GM18505 (cell line): ENCODE data around the gene HNF1A.

ENCODE experiments used
- ATAC-seq: cut with Tn5 transposase; IDR thresholded peaks from one replicate; pipeline ENCODE4 v1.9.1; 2021; ENCODE audit not compliant: unreplicated experiment
- POLR2A ChIP-seq: IDR thresholded peaks from 4 replicates; pipeline ENCODE4 v1.6.1; 2011; ENCODE audit warnings: borderline replicate concordance; ENCODE audit not compliant: insufficient read depth, insufficient read length; ENCODE audit errors: extremely low read depth

Gene HNF1A

DNA sequence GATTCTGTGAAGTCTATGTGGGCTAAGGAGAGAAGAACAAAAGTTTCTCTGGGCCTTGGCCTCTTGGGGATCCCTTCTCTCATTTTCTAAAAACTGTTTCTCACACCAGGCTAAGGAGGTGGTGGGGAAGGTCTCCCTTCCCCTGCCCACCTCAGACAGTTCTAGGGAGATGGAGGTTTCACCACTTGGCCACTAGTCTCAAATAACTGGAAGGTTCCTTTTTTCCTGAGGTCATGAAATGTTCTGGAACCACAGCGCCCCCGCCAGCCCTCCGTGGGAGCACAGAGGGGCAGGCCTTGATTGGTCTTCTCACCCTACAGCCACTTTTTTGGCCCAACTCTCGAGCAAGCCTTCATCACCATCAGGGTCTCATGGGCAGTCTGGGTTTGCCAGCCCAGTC, 25.3 kb downstream of the HNF1A start:
- TF ChIP-seq POLR2A = no peak
- no peak for ATAC-seq

DNA sequence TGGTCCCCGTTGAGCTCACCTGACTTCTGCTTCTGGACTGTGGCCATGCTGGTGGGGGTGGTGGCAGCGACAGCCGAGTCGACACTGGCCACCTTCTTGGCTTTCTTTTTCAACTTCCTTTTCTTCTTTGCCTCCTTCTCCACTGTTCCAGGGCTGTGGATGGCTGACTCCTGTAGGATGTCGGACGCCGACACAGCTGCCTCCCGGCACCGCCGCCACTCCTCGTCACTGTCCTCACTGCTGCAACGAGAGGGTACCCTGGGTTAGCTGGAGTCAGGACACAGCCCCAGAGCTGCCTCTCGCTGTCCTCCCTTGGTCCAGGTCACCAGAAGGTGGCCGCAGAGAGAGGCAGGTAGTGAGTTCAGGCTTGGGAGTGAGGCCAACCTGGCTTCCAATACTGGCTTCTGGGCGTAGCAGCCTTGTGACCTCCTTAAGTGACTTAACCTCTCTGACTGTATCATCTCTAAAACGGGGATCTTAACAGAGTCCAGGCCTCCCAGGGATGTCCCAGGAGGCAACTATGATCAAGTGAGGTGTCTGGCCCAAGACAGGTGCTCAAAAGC, 26.0 kb downstream of the HNF1A start:
- TF ChIP-seq POLR2A = no peak
- ATAC-seq = no peak

DNA sequence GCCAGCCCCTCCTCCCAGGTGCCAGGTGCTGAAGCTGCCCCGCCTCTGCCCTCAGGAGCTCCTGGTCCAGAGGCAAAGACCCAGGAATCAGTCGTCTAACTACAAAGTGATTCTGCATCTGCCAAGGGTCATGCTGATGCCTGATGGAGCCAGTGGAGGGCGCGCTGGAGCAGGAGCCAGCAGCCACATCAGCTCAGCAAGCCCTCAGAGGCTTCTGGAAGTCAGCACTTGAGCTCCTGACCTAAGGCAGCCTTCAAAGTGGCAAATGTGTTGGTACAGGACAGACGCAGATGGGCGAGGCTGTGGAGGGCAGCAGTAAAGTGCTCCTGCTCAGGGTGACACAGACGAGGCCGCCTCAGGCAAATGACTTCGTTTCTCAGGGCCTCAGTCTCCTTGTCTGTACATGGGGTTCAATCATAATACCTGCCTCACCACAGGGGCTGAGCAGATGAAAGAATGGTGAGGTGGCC, 27.0 kb downstream of the HNF1A start:
- ATAC-seq = no peak
- TF ChIP-seq POLR2A = no peak

GRCh38 chr12:121008347-121009098, 30.2 kb downstream of the HNF1A start:
- no peak for TF ChIP-seq POLR2A
- ATAC-seq = no peak

- no peak for ATAC-seq
- no peak for TF ChIP-seq POLR2A
Measured at GRCh38 chr12:121009741-121010140, 31.4 kb downstream of the HNF1A start.

DNA sequence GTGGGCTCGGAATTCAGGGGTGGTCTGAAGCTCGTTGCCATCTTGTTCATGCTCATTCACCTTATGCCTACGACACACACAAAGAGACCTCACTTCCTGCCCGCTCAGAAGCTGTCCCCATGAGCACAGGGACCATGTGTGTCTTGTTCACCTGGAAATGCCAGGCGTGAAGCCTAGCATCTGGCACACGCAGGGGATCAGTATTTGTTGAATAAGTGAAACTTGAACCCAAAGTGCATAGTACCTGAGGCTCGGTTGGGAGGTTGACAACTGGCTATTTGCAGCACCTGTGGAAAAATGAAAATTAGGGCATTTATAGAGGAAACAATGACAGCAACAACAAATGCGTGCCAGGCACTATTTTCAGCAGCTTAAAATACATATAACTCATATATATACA, 32.5 kb downstream of the HNF1A start:
- no peak for ATAC-seq
- no peak for TF ChIP-seq POLR2A

GRCh38 chr12:121011820-121012219, 33.5 kb downstream of the HNF1A start:
- no peak for ATAC-seq
- no peak for TF ChIP-seq POLR2A

DNA sequence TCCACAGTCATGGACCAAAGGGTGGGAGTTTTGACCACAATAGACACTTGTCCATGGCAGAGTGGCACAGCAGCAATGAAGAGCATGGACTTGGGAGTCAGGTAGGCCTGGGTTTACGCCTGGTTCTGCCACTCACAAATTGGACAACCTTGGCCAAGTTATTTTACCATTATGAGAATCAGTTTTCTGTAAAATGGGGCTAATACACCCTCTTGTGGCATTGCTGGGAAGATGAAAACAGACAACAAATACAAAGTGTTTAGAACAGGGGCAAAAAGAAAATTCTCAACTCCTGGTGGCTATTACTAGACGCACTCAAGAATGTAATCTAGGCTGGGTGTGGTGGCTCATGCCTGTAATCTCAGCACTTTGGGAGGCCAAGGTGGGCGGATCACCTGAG, 35.4 kb downstream of the HNF1A start:
- no peak for ATAC-seq
- no peak for TF ChIP-seq POLR2A

DNA sequence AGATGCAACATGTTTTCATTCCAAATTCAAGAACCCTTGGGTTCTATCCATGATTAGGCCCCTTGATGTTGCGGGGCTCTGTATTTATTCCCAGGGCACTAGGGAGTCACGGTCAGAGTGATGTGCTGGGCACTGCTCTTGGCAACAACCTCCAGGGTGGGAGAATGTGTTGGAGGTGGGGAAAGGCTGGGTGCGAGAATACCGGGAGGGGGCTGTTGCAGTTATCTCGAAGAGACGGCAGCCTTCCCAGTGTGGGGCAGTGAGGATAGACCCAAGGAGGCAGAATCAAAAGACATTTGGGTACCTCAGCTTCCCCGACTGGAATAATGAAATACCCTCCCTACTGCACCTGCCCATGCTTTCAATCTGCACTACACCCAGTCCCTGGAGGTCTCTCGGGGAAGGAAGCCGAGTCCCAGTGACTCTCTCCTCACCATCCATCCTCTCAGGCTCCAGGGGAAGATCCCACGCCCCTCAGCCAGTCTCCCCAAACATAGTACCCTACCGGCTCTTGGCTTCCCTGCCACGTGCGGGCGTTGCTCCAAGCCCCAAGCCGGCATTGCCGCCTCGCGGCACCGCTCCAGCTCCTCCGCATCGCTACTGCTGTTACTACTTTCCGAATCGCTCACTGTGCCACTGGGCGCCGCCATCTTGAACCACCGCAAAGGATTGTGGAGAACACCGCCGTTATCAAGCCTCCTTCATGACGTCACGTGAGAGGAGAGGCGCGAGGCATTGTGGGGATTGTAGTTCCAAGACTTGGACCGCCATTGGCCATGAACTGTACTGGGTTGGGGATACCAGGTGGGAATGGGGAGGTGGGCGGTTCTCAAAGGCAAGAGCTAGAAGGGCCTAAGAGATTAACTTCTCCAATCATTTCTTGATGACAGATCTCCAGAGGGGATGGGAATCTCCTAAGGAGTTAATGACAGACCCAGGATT, 37.8 kb downstream of the HNF1A start, which contains the start of gene C12orf43:
Gene C12orf43 (minus strand): TSS at position 663 of the 942 bp plus-strand sequence. CDS start 13 bp downstream, at position 650.
- TF ChIP-seq POLR2A = peak; percentile 80
- peak; percentile 91 for ATAC-seq

DNA sequence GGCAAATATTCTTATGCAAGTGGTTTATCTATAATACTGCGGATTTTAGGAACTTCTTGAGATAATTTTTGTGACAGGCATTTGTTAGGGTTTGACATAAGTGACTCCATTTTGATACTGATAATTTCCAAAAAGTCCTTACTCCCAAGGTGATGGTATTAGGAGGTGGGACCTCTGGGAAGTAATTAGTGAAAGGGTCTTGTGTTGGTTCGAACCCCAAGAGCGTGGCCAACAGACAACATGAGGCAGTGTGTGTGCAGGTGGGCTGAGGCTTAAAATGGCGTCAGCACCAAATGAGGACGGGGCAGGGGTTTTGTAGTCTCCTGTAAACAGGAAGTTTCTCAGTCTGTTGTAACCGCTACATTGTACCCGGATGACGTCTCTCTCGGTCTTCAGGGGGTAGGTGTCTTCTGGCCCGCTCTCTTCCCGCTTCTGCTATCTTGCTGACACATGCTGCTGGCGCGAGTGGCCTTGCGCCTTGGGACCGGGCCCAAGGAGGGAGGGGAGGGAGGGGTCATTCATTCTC, 39.7 kb downstream of the HNF1A start:
- no peak for ATAC-seq
- no peak for TF ChIP-seq POLR2A

GRCh38 chr12:121018860-121019617, 40.7 kb downstream of the HNF1A start:
- ATAC-seq = no peak
- no peak for TF ChIP-seq POLR2A

DNA sequence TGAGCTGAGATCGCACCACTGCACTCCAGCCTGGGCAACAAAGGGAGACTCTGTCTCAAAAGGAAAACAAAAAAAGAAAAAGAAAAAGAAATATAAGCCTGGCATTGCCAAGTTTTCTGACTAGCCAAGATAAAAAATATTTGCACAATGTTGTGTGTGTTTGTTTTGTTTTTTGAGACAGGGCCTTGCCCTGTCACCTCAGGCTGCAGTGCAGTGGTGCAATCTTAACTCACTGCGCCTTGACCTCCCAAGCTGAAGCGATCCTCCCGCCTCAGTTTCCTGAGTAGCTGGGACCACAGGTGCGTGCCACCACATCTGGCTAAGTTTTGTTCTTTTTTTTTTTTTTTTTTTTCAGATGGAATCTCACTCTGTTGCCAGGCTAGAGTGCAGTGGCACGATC, 43.4 kb downstream of the HNF1A start:
- no peak for TF ChIP-seq POLR2A
- ATAC-seq = no peak
